Liver (tissue), 9 donors: ENCODE data around the gene DIRAS2. TPM values are rescaled to one million over a fixed set of nuclear protein-coding genes. Genes with fewer than 3 reads are reported as not detected.

Source experiments
- DNase-seq: peaks from one replicate; pipeline ENCODE4 v3.0.0-alpha.2; 2017; ENCODE audit warnings: low spot score
- H3K27ac ChIP-seq, 2 donors: one replicate each; pipeline ENCODE4 v1.7.0; 2013; ENCODE audit warnings: inconsistent platforms in 2 of 2, low read length in 2 of 2, control low read depth in 1 of 2, low read depth in 1 of 2, mild to moderate bottlenecking in 1 of 2
- H3K27me3 ChIP-seq, 4 donors: one replicate each; pipeline versions ENCODE4 v1.6.1 to v1.7.0; 2013; ENCODE audit warnings: low read length in 3 of 4, inconsistent platforms in 1 of 4, mild to moderate bottlenecking in 1 of 4, moderate library complexity in 1 of 4; ENCODE audit not compliant: control insufficient read depth in 4 of 4, insufficient read depth in 4 of 4
- H3K36me3 ChIP-seq, 4 donors: one replicate each; pipeline versions ENCODE4 v1.6.1 to v1.7.0; 2013; ENCODE audit warnings: low read length in 3 of 4, mild to moderate bottlenecking in 3 of 4, low read depth in 1 of 4, moderate library complexity in 1 of 4; ENCODE audit not compliant: control insufficient read depth in 4 of 4, insufficient read depth in 3 of 4
- H3K4me1 ChIP-seq, 4 donors: one replicate each; pipeline versions ENCODE4 v1.6.1 to v1.7.0; 2013; ENCODE audit warnings: low read length in 3 of 4, mild to moderate bottlenecking in 3 of 4, moderate library complexity in 1 of 4; ENCODE audit not compliant: control insufficient read depth in 4 of 4, insufficient read depth in 4 of 4
- H3K4me3 ChIP-seq, 3 donors: one replicate each; pipeline versions ENCODE4 v1.6.1 to v1.7.0; 2013; ENCODE audit warnings: low read length in 3 of 3, control low read depth in 1 of 3, low read depth in 1 of 3, mild to moderate bottlenecking in 1 of 3
- H3K9ac ChIP-seq, 2 donors: one replicate each; pipeline ENCODE4 v1.7.0; 2013; ENCODE audit warnings: low read length in 2 of 2, mild to moderate bottlenecking in 2 of 2, moderate library complexity in 2 of 2, control low read depth in 1 of 2, low read depth in 1 of 2
- H3K9me3 ChIP-seq, 4 donors: one replicate each; pipeline versions ENCODE4 v1.6.1 to v1.7.0; 2013; ENCODE audit warnings: low read length in 3 of 4; ENCODE audit not compliant: control insufficient read depth in 4 of 4
- ATF3 ChIP-seq: IDR thresholded peaks from 2 replicates; pipeline ENCODE4 v1.6.1; 2016; ENCODE audit warnings: antibody characterized with exemption
- EGR1 ChIP-seq, 2 donors: IDR thresholded peaks; 2 replicates each; pipeline ENCODE4 v1.6.1; 2016 to 2018; ENCODE audit warnings: antibody characterized with exemption in 2 of 2, low read depth in 2 of 2
- FOXA1 ChIP-seq: IDR thresholded peaks from 2 replicates; pipeline ENCODE4 v1.6.1; 2016; ENCODE audit warnings: antibody characterized with exemption
- FOXA2 ChIP-seq: IDR thresholded peaks from 2 replicates; pipeline ENCODE4 v1.6.1; 2016; ENCODE audit warnings: antibody characterized with exemption
- GABPA ChIP-seq, 2 donors: IDR thresholded peaks in 1 of 2; conservative IDR thresholded peaks in 1 of 2; 2 replicates each; pipeline ENCODE4 v1.6.1; 2016; ENCODE audit warnings: antibody characterized with exemption in 2 of 2, mild to moderate bottlenecking in 1 of 2, moderate library complexity in 1 of 2
- HNF4A ChIP-seq, 2 donors: conservative IDR thresholded peaks; 2 replicates each; pipeline ENCODE4 v1.6.1; 2016; ENCODE audit warnings: antibody characterized with exemption in 2 of 2, mild to moderate bottlenecking in 2 of 2
- HNF4G ChIP-seq: IDR thresholded peaks from 2 replicates; pipeline ENCODE4 v1.6.1; 2016; ENCODE audit warnings: antibody characterized with exemption
- JUND ChIP-seq, 2 donors: IDR thresholded peaks; 2 replicates each; pipeline ENCODE4 v1.6.1; 2016; ENCODE audit warnings: antibody characterized with exemption in 2 of 2
- MAX ChIP-seq: IDR thresholded peaks from 2 replicates; pipeline ENCODE4 v1.6.1; 2016; ENCODE audit warnings: antibody characterized with exemption
- NR2F2 ChIP-seq: IDR thresholded peaks from 2 replicates; pipeline ENCODE4 v1.6.1; 2016; ENCODE audit warnings: antibody characterized with exemption
- RAD21 ChIP-seq, 2 donors: IDR thresholded peaks; 2 replicates each; pipeline ENCODE4 v1.6.1; 2016; ENCODE audit warnings: antibody characterized with exemption in 2 of 2, mild to moderate bottlenecking in 2 of 2
- RXRA ChIP-seq, 2 donors: IDR thresholded peaks; 2 replicates each; pipeline ENCODE4 v1.6.1; 2017 to 2018; ENCODE audit warnings: antibody characterized with exemption in 2 of 2, mild to moderate bottlenecking in 1 of 2
- SP1 ChIP-seq: IDR thresholded peaks from 2 replicates; pipeline ENCODE4 v1.6.1; 2018; ENCODE audit warnings: antibody characterized with exemption, mild to moderate bottlenecking
- TAF1 ChIP-seq: conservative IDR thresholded peaks from 2 replicates; pipeline ENCODE4 v1.6.1; 2016; ENCODE audit warnings: antibody characterized with exemption, mild to moderate bottlenecking
- YY1 ChIP-seq: IDR thresholded peaks from 2 replicates; pipeline ENCODE4 v1.6.1; 2016; ENCODE audit warnings: antibody characterized with exemption, mild to moderate bottlenecking
- WGBS: extraction: QIAGEN DNeasy Blood & Tissue Kit; methylation state at CpG from one replicate; pipeline ENCODE4 v1.1.7; 2013; 5-methylcytosine and 5-hydroxymethylcytosine counted together
- polyA plus RNA-seq, 2 donors: library from polyadenylated mRNA; stranded (reverse) in 1 of 2; unstranded in 1 of 2; fragments of 200-250 nt in 1 of 2; fragments of >200 nt in 1 of 2; fragmentation: Nextera tagmentation in 1 of 2; extraction: Ambion mirVana in 1 of 2; gene quantifications; one replicate each; pipeline versions ENCODE4 v1.2.1 to v1.2.3, GENCODE V29; 2013 to 2015
- total RNA-seq, 2 donors: library from RNA; depleted of rRNA; stranded (reverse); fragments of >200 nt; gene quantifications; one replicate each; pipeline ENCODE4 v1.2.3, GENCODE V29; 2014
- TF ChIP-seq, protein P1 (sequence below): fragments of 150-350 bp; IDR thresholded peaks from 2 replicates; pipeline ENCODE4 v1.5.1; 2017; ENCODE audit warnings: improper control_type of control experiment, low read depth, low read length; ENCODE audit not compliant: missing input control
- TF ChIP-seq, protein P2 (sequence below): IDR thresholded peaks from 2 replicates; pipeline ENCODE4 v1.6.1; 2016; ENCODE audit warnings: antibody characterized with exemption
- TF ChIP-seq, protein P3 (sequence below): IDR thresholded peaks from 2 replicates; pipeline ENCODE4 v1.6.1; 2016; ENCODE audit warnings: antibody characterized with exemption, mild to moderate bottlenecking
- donor health status: healthy.
- donor health status: healthy.
- donor health status: healthy.
- donor health status: healthy.
- donor health status: healthy.

The DIRAS2 gene
- total and polyA plus RNA-seq, 4 donors, result 0.14 to 0.53 (median 0.25) TPM; not detected in 1

- no peak overlapping the region for H3K27ac ChIP-seq
- no peak for DNase-seq
- TF ChIP-seq TAF1, result no peak
- TF ChIP-seq NR2F2, result no peak
- TF ChIP-seq YY1, result no peak
- no peak for TF ChIP-seq HNF4A (conservative IDR thresholded peaks at IDR 0.05)
- no peak for TF ChIP-seq GABPA (IDR thresholded peaks at IDR 0.05 in 1 of 2, conservative IDR thresholded peaks at IDR 0.05 in 1 of 2)
- TF ChIP-seq JUND (IDR thresholded peaks at IDR 0.05), result no peak
- TF ChIP-seq RXRA (IDR thresholded peaks at IDR 0.05), result no peak
- no peak for TF ChIP-seq SP1
- TF ChIP-seq HNF4G, result no peak
Measured at GRCh38 chr9:90659650-90660364, 17.2 kb upstream of the DIRAS2 start.

DNA sequence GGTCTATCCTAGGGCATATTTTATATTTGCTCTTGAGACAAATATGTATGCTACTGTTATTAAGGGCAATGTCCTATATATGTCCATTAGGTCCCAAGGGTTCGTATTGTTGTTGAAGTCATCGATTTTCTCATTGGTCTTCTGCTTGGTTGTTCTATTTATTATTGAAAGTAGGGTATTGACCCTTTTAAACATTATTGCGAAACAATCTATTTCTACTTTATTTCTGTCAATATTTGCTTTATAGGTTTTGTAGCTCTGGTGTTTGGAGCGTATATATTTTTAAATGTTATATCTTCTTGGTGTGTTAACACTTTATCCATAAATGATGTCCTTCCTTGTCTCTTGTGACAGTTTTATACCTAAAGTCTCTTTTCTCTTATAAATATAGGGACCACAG lies 16.2 kb upstream of the DIRAS2 start:
- no peak overlapping the region for H3K27ac ChIP-seq
- H3K4me3 ChIP-seq, result no peak overlapping the region
- H3K9me3 ChIP-seq, result no peaks in the 10 kb centered on the region
- DNase-seq, result no peak
- no peak overlapping the region for H3K9ac ChIP-seq
- TF ChIP-seq MAX (no peak), FOXA1 (no peak), GABPA (IDR thresholded peaks at IDR 0.05 in 1 of 2, conservative IDR thresholded peaks at IDR 0.05 in 1 of 2) (no peak), FOXA2 (no peak), YY1 (no peak), RAD21 (IDR thresholded peaks at IDR 0.05) (no peak), EGR1 (IDR thresholded peaks at IDR 0.05; ENCODE audit: low read depth in 2 of 2) (no peak), HNF4A (conservative IDR thresholded peaks at IDR 0.05) (no peak), TAF1 (no peak), RXRA (IDR thresholded peaks at IDR 0.05) (no peak), NR2F2 (no peak), ATF3 (no peak), SP1 (no peak), HNF4G (no peak), JUND (IDR thresholded peaks at IDR 0.05) (no peak)
- TF ChIP-seq, protein P1, sequence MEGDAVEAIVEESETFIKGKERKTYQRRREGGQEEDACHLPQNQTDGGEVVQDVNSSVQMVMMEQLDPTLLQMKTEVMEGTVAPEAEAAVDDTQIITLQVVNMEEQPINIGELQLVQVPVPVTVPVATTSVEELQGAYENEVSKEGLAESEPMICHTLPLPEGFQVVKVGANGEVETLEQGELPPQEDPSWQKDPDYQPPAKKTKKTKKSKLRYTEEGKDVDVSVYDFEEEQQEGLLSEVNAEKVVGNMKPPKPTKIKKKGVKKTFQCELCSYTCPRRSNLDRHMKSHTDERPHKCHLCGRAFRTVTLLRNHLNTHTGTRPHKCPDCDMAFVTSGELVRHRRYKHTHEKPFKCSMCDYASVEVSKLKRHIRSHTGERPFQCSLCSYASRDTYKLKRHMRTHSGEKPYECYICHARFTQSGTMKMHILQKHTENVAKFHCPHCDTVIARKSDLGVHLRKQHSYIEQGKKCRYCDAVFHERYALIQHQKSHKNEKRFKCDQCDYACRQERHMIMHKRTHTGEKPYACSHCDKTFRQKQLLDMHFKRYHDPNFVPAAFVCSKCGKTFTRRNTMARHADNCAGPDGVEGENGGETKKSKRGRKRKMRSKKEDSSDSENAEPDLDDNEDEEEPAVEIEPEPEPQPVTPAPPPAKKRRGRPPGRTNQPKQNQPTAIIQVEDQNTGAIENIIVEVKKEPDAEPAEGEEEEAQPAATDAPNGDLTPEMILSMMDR, result no peak
- TF ChIP-seq, protein P2, sequence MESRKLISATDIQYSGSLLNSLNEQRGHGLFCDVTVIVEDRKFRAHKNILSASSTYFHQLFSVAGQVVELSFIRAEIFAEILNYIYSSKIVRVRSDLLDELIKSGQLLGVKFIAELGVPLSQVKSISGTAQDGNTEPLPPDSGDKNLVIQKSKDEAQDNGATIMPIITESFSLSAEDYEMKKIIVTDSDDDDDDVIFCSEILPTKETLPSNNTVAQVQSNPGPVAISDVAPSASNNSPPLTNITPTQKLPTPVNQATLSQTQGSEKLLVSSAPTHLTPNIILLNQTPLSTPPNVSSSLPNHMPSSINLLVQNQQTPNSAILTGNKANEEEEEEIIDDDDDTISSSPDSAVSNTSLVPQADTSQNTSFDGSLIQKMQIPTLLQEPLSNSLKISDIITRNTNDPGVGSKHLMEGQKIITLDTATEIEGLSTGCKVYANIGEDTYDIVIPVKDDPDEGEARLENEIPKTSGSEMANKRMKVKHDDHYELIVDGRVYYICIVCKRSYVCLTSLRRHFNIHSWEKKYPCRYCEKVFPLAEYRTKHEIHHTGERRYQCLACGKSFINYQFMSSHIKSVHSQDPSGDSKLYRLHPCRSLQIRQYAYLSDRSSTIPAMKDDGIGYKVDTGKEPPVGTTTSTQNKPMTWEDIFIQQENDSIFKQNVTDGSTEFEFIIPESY, result no peak
- TF ChIP-seq, protein P3, sequence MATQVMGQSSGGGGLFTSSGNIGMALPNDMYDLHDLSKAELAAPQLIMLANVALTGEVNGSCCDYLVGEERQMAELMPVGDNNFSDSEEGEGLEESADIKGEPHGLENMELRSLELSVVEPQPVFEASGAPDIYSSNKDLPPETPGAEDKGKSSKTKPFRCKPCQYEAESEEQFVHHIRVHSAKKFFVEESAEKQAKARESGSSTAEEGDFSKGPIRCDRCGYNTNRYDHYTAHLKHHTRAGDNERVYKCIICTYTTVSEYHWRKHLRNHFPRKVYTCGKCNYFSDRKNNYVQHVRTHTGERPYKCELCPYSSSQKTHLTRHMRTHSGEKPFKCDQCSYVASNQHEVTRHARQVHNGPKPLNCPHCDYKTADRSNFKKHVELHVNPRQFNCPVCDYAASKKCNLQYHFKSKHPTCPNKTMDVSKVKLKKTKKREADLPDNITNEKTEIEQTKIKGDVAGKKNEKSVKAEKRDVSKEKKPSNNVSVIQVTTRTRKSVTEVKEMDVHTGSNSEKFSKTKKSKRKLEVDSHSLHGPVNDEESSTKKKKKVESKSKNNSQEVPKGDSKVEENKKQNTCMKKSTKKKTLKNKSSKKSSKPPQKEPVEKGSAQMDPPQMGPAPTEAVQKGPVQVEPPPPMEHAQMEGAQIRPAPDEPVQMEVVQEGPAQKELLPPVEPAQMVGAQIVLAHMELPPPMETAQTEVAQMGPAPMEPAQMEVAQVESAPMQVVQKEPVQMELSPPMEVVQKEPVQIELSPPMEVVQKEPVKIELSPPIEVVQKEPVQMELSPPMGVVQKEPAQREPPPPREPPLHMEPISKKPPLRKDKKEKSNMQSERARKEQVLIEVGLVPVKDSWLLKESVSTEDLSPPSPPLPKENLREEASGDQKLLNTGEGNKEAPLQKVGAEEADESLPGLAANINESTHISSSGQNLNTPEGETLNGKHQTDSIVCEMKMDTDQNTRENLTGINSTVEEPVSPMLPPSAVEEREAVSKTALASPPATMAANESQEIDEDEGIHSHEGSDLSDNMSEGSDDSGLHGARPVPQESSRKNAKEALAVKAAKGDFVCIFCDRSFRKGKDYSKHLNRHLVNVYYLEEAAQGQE, result no peak
- H3K27me3 ChIP-seq, result peaks cover 0 to 3% (median 0%) of the 10 kb centered on the region in 4 donors
- 69% methylated on average over 4 of the region's 4 CpGs for WGBS
- H3K36me3 ChIP-seq, result no peaks in the 10 kb centered on the region
- H3K4me1 ChIP-seq, result no peaks in the 10 kb centered on the region

More at GRCh38 chr9:90659650-90660364, 17.2 kb upstream of the DIRAS2 start:
- Histone ChIP-seq H3K27me3 (peaks cover 0 to 3% (median 0%) of the 10 kb centered on the region in 4 donors), H3K36me3 (no peaks in the 10 kb centered on the region), H3K9ac (no peak overlapping the region), H3K4me3 (no peak overlapping the region), H3K9me3 (peaks cover 0 to 4% (median 0%) of the 10 kb centered on the region in 4 donors), H3K4me1 (peaks cover 0 to 1% (median 0%) of the 10 kb centered on the region in 4 donors)
- WGBS, result 73% methylated on average over 3 of the region's 3 CpGs
